ENCODE measurements around the gene S1PR4.
"Not testable (repeated sequence)": the region's sequence is repeated elsewhere in the genome, so short reads cannot be mapped to it uniquely, and the experiment has no call there.

S1PR4 gene

GRCh38 chr19:3153286-3154230, 25.0 kb upstream of the S1PR4 start:
- 82% methylated on average over 3 of the region's 3 CpGs for WGBS
- Histone ChIP-seq H3K27ac (ENCODE audit: low read depth, low read length) (no peak overlapping the region), H3K4me1 (ENCODE audit: insufficient read depth, low read length) (no peaks in the 10 kb centered on the region), H3K9ac (ENCODE audit: low read depth, low read length) (no peak overlapping the region), H3K36me3 (ENCODE audit: insufficient read depth, low read length) (no peaks in the 10 kb centered on the region), H3K27me3 (ENCODE audit: insufficient read depth, low read length) (no peaks in the 10 kb centered on the region), H3K4me3 (ENCODE audit: low read length) (no peak overlapping the region), H3K9me3 (ENCODE audit: insufficient read depth, low read depth, low read length) (no peaks in the 10 kb centered on the region)

GRCh38 chr19:3154447-3154846, 24.1 kb upstream of the S1PR4 start:
- H3K36me3 ChIP-seq (ENCODE audit: insufficient read depth, low read length); H3K4me1 ChIP-seq (ENCODE audit: insufficient read depth, low read length); H3K27ac ChIP-seq (ENCODE audit: low read depth, low read length); H3K4me3 ChIP-seq (ENCODE audit: low read length); H3K9me3 ChIP-seq (ENCODE audit: insufficient read depth, low read depth, low read length); H3K9ac ChIP-seq (ENCODE audit: low read depth, low read length); H3K27me3 ChIP-seq (ENCODE audit: insufficient read depth, low read length): not testable (repeated sequence)
- WGBS = 92% methylated on average over 3 of the region's 3 CpGs

- no peaks in the 10 kb centered on the region for H3K36me3 ChIP-seq (ENCODE audit: insufficient read depth, low read length)
- H3K27ac ChIP-seq (ENCODE audit: low read depth, low read length) = no peak overlapping the region
- H3K9me3 ChIP-seq (ENCODE audit: insufficient read depth, low read depth, low read length) = no peaks in the 10 kb centered on the region
- no peak overlapping the region for H3K4me3 ChIP-seq (ENCODE audit: low read length)
- 80% methylated on average over 21 of the region's 21 CpGs for WGBS
- H3K4me1 ChIP-seq (ENCODE audit: insufficient read depth, low read length) = no peaks in the 10 kb centered on the region
- no peak overlapping the region for H3K9ac ChIP-seq (ENCODE audit: low read depth, low read length)
- no peaks in the 10 kb centered on the region for H3K27me3 ChIP-seq (ENCODE audit: insufficient read depth, low read length)
Observed at GRCh38 chr19:3154957-3155736, 23.4 kb upstream of the S1PR4 start.

- WGBS = 93% methylated on average over 23 of the region's 23 CpGs
- H3K27ac ChIP-seq (ENCODE audit: low read depth, low read length) = no peak overlapping the region
- no peaks in the 10 kb centered on the region for H3K9me3 ChIP-seq (ENCODE audit: insufficient read depth, low read depth, low read length)
- no peaks in the 10 kb centered on the region for H3K36me3 ChIP-seq (ENCODE audit: insufficient read depth, low read length)
- H3K27me3 ChIP-seq (ENCODE audit: insufficient read depth, low read length) = no peaks in the 10 kb centered on the region
- no peaks in the 10 kb centered on the region for H3K4me1 ChIP-seq (ENCODE audit: insufficient read depth, low read length)
- no peak overlapping the region for H3K9ac ChIP-seq (ENCODE audit: low read depth, low read length)
- H3K4me3 ChIP-seq (ENCODE audit: low read length) = no peak overlapping the region
Observed at GRCh38 chr19:3157096-3157845, 21.3 kb upstream of the S1PR4 start.

- 59% methylated on average over 8 of the region's 8 CpGs for WGBS
- Histone ChIP-seq H3K9ac (ENCODE audit: low read depth, low read length) (no peak overlapping the region), H3K9me3 (ENCODE audit: insufficient read depth, low read depth, low read length) (no peaks in the 10 kb centered on the region), H3K27me3 (ENCODE audit: insufficient read depth, low read length) (peaks cover 6% of the 10 kb centered on the region), H3K4me3 (ENCODE audit: low read length) (no peak overlapping the region), H3K36me3 (ENCODE audit: insufficient read depth, low read length) (no peaks in the 10 kb centered on the region), H3K4me1 (ENCODE audit: insufficient read depth, low read length) (no peaks in the 10 kb centered on the region), H3K27ac (ENCODE audit: low read depth, low read length) (peak overlapping the region; percentile 35; the same call in 1 of the 2 replicates)
Observed at GRCh38 chr19:3159565-3159964, 19.0 kb upstream of the S1PR4 start.

- no peaks in the 10 kb centered on the region for H3K4me1 ChIP-seq (ENCODE audit: insufficient read depth, low read length)
- H3K27me3 ChIP-seq (ENCODE audit: insufficient read depth, low read length) = peaks cover 6% of the 10 kb centered on the region
- no peak overlapping the region for H3K9ac ChIP-seq (ENCODE audit: low read depth, low read length)
- H3K9me3 ChIP-seq (ENCODE audit: insufficient read depth, low read depth, low read length) = no peaks in the 10 kb centered on the region
- no peaks in the 10 kb centered on the region for H3K36me3 ChIP-seq (ENCODE audit: insufficient read depth, low read length)
- no peak overlapping the region for H3K27ac ChIP-seq (ENCODE audit: low read depth, low read length)
- 78% methylated on average over 3 of the region's 3 CpGs for WGBS
- H3K4me3 ChIP-seq (ENCODE audit: low read length) = no peak overlapping the region
Observed at GRCh38 chr19:3160219-3160618, 18.4 kb upstream of the S1PR4 start.

GRCh38 chr19:3161453-3161852, 17.1 kb upstream of the S1PR4 start:
- H3K27me3 ChIP-seq (ENCODE audit: insufficient read depth, low read length) = peaks cover 6% of the 10 kb centered on the region
- WGBS = 97% methylated on average over 2 of the region's 4 CpGs
- H3K27ac ChIP-seq (ENCODE audit: low read depth, low read length) = no peak overlapping the region
- no peak overlapping the region for H3K9ac ChIP-seq (ENCODE audit: low read depth, low read length)
- no peaks in the 10 kb centered on the region for H3K9me3 ChIP-seq (ENCODE audit: insufficient read depth, low read depth, low read length)
- no peaks in the 10 kb centered on the region for H3K4me1 ChIP-seq (ENCODE audit: insufficient read depth, low read length)
- H3K36me3 ChIP-seq (ENCODE audit: insufficient read depth, low read length) = no peaks in the 10 kb centered on the region
- no peak overlapping the region for H3K4me3 ChIP-seq (ENCODE audit: low read length)

GRCh38 chr19:3162418-3163229, 15.9 kb upstream of the S1PR4 start:
- no peaks in the 10 kb centered on the region for H3K9me3 ChIP-seq (ENCODE audit: insufficient read depth, low read depth, low read length)
- no peak overlapping the region for H3K4me3 ChIP-seq (ENCODE audit: low read length)
- peaks cover 6% of the 10 kb centered on the region for H3K27me3 ChIP-seq (ENCODE audit: insufficient read depth, low read length)
- H3K9ac ChIP-seq (ENCODE audit: low read depth, low read length) = no peak overlapping the region
- H3K36me3 ChIP-seq (ENCODE audit: insufficient read depth, low read length) = no peaks in the 10 kb centered on the region
- H3K27ac ChIP-seq (ENCODE audit: low read depth, low read length) = no peak overlapping the region
- H3K4me1 ChIP-seq (ENCODE audit: insufficient read depth, low read length) = no peaks in the 10 kb centered on the region
- 80% methylated on average over 38 of the region's 38 CpGs for WGBS

GRCh38 chr19:3163230-3163886, 15.2 kb upstream of the S1PR4 start:
- H3K9me3 ChIP-seq (ENCODE audit: insufficient read depth, low read depth, low read length) = no peaks in the 10 kb centered on the region
- no peak overlapping the region for H3K27ac ChIP-seq (ENCODE audit: low read depth, low read length)
- H3K4me1 ChIP-seq (ENCODE audit: insufficient read depth, low read length) = no peaks in the 10 kb centered on the region
- peak overlapping the region; percentile 40 for H3K4me3 ChIP-seq (ENCODE audit: low read length)
- peak overlapping the region; percentile 17 for H3K9ac ChIP-seq (ENCODE audit: low read depth, low read length)
- H3K36me3 ChIP-seq (ENCODE audit: insufficient read depth, low read length) = no peaks in the 10 kb centered on the region
- WGBS = 6% methylated on average over 26 of the region's 27 CpGs
- peaks cover 6% of the 10 kb centered on the region for H3K27me3 ChIP-seq (ENCODE audit: insufficient read depth, low read length)

GRCh38 chr19:3163943-3164342, 14.6 kb upstream of the S1PR4 start:
- Histone ChIP-seq H3K4me3 (ENCODE audit: low read length) (peak overlapping the region; percentile 40), H3K27ac (ENCODE audit: low read depth, low read length) (no peak overlapping the region), H3K9me3 (ENCODE audit: insufficient read depth, low read depth, low read length) (no peaks in the 10 kb centered on the region), H3K36me3 (ENCODE audit: insufficient read depth, low read length) (no peaks in the 10 kb centered on the region), H3K9ac (ENCODE audit: low read depth, low read length) (0 out of 2 replicates have a peak overlapping the region, but pooled peaks have one; percentile 17), H3K4me1 (ENCODE audit: insufficient read depth, low read length) (no peaks in the 10 kb centered on the region), H3K27me3 (ENCODE audit: insufficient read depth, low read length) (peaks cover 6% of the 10 kb centered on the region)
- 77% methylated on average over 7 of the region's 7 CpGs for WGBS

Data from HUES64 (cell line).